HCEC 1CT (cell line): Measurements from ENCODE around the gene EHMT1.

Source experiments
- DNase-seq: peaks from one replicate; pipeline ENCODE4 v3.0.0-alpha.2; 2017

The EHMT1 gene

DNA sequence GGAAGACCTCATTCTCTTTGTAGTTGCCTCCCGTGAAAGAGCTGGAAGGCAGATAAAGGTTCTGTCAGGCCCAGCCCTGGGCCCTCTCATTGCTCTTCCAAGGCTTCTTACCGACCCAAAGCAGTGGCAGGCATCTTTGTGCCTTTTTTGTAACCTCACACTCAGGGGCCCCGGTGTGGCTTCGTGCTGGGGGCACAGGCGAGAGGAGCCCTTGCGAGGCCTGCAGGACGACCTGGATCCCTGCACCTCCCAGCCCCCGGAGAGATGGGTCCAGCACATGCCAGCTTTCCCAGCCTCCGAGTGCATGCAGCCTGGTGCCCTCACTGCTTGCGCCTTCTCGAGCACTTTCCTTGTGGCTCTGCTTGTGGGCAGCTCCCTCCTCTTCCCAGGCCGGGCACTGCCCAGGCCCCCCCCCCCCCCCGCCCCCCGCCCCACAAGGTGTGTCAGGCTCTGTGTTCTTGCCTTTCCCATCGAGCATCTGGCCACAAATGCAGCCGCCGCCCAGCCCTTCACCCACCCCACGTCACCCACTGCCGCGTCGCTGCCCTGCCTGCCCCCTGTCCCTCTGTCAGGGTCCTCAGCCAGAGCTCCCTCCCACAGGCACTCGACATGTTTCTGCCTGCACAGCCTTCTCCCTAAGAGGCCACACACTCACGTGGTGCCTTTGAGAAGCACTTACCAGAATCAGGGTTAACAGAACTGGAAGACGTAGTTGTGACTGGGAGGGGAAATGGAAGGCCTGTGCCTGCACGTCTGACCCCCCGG is 195.0 kb downstream of the EHMT1 start:
- DNase-seq: no peak

DNA sequence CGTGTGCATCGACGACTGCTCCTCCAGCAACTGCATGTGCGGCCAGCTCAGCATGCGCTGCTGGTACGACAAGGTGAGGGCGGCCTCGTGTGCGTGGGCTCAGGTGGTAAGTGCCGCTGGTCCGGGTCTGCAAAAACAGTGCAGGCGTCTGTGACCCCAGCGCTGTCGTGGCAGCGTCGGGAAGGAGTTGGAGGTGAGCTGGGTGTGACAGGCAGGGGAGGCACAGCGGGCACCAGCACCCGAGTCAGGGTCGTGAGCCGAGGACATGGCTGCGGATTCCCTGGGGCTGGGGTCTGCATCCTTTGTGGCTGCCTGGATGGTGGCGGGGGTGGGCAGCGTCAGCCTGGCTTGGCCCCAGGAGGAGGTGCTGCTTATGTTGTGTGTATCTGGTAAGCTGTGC is 195.6 kb downstream of the EHMT1 start:
- no peak for DNase-seq

DNA sequence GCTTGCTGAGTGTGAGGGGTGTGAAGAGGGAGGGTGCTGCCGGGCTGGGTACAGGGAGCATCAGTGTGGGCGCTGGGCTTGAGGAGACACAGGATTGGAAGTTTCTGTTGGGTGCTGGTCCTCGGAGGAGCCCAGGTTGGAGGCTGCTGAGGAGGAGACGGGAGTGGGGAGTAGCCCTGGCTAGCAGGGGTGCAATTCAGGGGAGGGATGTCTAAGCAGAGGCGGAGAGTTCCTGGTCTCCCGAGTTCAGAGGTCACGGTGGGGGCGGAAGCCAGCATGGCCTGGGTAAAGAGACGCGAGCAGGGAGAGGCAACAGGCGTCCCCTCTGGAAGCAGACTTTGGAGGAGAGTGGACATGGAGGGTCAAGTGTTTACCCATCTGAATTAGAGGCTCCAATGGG is 196.0 kb downstream of the EHMT1 start:
- DNase-seq: no peak

DNA sequence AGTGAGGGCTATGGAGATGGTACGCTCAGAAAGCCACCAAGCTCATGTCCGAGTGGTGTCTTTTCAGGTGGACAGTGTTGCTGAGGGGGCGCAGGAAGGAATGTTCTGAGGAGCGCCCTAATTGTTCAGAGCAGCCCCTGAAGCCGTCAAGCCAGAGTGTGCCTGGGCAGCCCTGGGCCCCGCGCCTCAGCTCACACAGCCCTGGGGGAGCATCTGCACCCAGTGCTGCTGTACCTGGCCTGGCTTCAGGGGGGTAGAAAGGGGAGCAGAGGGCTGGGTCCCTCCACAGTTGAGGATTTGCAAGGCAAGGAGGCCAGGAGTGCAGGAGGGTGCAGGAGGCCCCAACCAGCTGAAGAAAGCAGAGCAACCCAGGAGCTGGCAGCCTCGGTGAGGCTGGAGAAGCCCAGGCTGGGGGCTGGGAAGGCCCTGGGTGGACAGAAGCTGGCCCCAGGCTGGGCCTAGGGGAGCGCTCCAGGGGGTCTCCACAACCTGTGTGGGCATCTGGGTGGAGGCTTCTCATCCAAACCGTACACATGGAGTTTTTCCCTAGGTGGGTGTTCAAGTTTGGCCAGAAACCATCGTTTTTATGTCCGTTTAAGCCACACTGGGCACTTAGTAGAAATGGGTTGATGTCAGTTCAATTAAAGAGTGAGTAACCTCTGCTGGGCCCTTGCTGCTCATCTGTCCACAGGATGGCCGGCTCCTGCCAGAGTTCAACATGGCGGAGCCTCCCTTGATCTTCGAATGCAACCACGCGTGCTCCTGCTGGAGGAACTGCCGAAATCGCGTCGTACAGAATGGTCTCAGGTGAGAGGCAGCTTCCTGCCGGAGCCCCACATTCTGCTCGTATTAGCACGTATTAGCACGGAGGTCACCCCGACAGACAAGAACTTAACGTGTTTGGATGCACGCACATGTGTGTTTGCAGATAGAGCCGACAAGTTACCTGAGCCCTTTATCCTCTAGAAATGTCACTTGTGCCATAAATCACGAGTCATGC is 196.8 kb downstream of the EHMT1 start:
- DNase-seq: no peak

DNA sequence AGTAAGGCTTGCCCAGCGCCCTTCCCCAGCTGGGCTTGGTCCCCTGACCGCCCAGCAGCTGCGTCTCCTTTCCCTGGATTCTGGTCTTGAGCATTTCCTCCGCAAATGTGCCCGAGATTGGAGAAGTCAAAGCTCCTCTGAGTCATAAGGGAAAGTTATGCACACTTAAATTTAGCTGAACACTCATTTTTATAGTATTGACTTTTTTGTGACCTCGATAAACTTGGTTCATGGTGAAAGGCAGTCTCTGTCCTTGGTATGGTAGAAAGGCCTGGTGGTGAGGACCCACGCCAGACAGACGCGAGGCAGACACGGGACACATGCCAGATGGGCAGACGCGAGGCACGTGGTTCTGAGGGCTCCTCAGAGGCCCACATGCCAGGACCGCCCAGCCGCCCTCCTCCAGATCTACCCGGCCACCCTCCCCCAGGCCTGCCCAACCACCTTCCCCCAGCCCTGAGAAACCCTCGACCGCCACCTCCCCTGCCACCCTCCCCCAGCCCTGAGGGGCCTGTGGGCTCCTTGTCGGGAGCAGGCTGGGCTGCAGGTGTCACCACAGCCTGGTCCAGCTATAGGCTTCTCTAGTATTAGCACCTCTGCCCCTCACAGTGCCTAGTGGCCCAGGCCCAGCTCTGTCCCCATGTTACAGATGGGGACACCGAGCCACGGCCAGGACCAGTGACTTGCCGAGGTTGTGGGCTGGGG is 197.9 kb downstream of the EHMT1 start:
- no peak for DNase-seq

DNA sequence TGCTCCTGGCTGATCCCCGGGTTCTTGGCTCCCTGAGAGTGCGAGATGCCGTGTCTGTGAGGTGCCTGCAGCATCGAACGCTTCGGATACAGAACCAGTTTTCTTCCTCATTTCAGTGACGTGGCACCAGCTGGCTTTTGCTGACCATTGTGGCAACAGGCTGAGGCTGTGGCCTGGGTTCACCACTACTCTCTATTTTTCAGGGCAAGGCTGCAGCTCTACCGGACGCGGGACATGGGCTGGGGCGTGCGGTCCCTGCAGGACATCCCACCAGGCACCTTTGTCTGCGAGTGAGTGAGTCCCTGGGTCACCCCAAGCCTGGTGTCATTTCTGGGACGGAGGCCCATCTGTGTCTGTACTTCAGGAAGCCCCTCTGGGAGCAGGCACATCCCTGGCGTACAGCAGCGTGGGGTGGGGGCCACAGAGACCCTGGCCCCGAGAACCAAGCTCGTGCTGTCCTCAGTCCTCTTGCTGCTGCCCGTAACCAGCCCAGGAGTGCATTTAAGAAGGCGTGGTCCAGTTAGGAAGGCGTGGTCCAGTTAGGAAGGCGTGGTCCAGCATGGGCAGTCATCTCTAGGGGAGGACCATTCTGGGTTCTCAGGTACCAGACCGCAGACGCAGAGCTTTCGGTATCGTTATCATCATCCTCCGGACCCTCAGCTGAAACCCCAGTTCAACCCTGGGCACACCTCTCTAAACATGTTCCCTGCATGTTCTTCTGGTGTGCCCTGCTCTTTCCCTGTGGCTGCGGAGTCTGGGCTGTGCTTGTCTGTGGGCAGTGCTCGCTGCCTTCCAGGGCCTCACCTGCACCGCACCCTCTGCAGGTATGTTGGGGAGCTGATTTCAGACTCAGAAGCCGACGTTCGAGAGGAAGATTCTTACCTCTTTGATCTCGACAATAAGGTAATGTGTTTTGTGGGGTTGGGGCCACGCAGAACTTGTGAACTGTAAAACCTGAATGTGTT is 198.7 kb downstream of the EHMT1 start:
- no peak for DNase-seq

DNA sequence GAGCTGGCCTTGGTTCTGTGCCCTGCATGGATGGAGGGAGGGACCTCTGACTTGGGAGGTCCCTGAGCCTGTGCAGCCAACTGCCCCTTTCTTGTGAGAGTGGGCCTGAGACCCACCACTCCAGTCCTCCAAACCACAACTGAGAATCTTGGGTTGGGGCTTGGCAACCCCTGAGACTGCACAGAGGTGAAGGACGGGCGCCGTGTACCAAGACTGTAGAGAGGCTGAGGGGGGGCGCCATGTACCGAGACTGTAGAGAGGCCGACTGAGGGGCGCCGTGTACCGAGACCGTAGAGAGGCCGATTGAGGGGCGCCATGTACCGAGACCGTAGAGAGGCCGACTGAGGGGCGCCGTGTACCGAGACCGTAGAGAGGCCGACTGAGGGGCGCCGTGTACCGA is 199.5 kb downstream of the EHMT1 start:
- DNase-seq: no peak

DNA sequence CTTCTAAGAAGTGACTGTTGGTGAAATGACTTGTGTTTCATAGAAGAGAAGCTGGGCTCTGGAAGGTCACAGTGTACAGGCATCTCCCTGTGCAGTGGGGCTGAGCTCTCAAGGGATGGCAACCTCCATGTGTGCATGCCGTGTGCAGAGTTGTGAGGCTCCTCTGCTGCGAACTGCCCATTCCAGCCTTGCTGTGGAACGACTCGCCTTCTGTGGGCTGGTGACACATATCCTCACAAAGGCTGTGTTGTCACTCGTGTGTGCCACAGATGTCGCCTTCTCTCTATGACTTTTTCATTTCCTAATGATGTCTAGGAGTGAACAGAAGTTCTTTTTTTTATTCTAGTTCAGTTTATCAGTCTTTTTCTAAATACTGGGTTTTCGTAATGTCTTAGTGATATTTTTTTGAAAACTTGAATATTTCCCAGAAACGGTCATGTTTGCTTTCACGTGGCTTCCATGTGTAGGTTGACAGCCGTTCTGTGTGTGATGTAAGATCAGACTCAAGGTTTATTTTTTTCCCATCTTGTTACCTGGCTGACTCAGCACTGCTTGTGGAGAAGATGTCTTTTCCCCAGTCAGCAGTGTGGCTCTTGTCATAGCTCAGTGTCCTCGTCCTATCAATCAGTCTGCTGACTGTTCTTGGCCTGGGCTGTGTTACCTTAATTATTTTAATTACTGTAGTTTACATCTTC is 201.5 kb downstream of the EHMT1 start:
- no peak for DNase-seq

DNA sequence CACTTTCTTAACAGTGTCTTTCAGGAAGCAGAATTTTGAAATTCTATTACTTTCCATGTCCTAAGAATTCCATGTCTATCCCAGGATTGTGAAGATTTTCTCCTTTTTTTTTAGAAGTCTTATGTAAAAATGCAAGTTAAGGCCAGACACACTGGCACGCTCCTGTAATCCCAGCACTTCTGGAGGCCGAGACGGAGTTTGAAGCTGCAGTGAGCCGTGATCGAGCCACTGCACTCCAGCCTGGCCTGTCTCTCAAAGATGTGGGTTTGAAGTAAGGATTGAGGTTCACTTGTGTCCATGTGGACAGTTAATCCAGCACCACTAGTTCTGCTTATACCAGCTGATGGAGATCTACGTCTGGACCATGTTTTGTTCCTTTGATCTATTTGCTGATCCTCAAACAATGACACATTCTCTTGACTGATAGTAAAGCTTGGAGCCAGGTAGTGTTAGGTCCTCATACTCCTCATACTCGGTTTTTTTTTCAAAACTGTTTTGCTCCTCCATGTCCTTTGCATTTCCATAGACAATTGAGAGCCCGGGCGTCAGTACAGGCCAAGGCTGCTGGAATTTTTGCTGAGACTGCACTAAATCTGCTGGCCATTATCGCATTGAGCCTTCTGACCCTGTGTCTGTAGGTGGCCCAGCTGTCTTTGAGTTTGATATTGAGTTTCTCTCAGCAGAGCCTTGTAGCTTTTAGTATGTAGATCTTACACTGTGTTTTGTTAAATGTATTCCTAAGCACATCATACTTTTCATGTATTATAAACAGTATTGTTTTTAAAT is 205.4 kb downstream of the EHMT1 start:
- no peak for DNase-seq

DNA sequence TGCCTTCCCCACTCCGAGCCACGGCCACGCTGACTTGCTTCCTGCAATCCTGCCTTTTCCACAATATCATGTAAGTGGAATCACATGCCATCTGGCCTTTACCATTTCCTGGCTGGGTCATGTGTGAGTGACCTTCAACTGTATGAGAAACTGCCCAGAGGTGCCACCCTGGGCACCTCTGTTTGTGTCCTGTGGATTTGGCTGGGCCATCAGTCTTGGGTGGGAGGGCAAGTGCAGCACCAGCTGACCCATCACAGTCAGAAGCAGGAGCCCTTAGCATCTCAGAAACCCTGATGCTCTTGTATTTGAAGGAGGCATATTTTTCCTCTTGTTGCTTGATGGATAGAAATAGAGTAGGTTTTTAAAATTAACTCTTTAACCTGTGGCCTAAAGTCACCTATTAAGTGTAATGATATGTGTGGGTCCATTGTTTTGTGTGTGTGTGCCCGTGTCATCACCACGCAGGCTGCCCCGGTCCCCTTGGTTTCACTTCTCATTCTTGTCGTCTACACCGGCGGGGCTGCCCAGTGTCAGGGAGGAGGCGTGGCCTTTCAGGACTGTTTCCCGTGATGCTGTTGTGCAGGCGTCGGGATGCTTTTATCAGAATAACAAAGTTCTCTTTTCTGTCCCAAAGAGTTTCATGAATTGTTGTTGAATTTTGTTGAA is 206.7 kb downstream of the EHMT1 start:
- no peak for DNase-seq

DNA sequence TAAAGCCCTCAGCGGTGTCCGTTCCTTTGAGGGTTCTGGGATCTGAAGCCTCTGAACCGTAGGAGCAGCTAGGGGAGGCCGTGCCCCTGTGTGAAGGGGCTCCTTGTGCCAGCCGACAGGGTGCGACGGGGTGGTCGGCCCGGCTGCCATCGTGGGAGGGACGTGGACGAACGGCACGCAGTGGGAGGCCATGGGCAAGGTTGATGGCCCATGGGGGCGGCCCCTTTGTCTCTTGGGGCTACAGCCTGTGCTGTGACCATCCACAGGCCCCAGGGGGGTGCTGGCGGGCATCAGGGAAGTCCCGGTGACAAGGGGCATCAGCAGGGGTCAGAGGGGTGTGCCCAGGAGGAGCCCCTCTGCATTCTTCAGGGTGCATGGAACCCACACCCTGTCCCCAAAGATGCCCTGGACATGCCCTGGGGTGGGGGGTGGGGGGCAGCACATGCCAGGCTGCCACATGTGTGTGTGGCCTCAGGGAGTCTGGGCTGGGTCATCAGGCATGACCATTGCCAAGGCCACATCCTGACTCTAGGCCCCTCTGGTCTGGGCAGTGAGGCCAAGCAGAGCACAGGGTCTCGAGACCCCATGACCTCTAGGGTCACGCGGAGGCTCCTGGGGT is 209.2 kb downstream of the EHMT1 start:
- DNase-seq: no peak

DNA sequence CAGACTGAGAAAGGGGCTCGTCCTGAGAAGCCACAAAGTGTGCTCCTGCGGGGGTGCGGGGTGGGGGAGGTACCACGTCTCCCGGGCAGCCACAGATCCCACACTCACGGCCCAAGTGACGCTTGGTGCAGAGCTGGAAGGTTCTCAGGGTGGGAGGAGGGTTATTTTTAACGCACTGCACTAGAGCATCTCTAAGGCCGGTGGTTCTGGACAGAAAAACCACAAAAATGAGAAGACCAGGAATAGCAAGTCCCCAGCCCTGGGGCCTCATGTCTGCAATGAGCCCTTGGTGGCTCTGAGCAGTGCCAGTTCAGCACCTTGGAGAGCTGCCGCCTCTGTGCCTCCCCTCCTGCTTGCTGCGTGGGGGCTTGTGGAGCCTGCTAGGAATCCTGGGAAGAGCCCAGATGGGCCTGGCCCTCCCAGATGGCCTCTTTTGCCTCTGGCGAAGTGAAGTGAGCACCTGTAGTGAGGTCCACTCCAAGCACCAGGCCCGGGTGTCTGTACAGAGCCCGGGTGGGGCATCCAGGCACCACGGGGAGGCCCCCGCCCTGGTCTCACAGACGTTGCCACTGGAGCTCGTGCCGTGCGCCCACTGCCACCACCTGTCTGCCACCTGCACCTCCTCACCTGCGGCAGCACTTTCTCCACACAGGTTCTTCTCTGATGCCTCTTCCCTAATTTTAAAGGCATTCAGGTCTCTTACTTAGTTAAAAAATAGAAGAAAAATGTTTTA is 209.9 kb downstream of the EHMT1 start:
- DNase-seq: no peak

DNA sequence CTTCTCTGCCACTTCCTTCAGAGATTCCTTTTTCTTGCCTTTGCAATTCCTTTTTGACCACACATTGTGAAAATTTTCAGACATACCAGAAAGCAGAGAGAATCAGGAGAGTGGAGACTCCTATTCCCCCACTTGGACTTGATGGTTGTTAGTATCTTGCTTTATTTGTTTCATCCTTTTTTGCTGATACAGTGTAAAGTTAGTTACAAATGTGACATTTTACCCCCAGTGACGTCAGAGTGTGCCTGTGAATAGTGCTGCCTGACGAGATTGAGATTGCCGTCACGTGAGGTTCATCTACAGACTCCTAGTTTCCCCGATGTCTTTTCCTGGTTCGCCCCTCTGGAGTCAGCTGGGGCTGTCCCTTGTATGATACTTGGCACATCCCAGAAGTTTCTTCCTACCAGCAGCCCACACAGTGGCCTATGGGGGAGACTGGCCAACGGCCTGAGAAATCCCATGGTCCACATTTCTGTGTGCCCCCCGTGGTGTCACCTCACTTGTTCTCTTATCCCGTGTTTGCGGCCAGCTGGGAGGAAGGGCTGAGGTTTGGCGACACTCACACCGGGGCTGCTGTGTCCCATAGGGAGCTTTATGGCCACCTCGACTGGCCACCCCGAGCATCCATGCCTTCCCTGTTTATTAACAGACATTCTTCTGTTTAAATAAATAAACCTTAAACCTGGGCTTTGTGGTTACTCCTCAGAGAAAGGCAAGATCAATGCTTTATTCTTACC is 210.6 kb downstream of the EHMT1 start:
- no peak for DNase-seq

DNA sequence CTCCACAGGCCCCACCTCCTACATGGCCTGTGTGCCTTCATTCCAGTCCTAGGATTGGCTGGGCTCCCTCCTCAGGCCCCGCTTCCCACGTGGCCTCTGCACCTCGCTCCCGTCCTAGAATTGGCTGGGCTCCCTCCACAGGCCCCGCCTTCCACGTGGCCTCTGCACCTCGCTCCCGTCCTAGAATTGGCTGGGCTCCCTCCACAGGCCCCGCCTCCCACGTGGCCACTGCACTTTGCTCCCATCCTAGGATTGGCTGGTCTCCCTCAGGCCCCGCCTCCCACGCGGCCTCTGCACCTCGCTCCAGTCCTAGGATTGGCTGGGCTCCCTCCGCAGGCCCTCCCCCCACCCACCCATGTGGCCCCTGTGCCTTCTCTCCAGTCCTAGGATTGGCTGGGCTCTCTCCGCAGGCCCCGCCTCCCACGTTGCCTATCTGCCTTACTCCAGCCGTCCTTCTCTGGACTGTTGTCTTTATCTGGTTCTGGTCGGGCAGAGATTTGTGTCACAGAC is 213.4 kb downstream of the EHMT1 start:
- DNase-seq: no peak

DNA sequence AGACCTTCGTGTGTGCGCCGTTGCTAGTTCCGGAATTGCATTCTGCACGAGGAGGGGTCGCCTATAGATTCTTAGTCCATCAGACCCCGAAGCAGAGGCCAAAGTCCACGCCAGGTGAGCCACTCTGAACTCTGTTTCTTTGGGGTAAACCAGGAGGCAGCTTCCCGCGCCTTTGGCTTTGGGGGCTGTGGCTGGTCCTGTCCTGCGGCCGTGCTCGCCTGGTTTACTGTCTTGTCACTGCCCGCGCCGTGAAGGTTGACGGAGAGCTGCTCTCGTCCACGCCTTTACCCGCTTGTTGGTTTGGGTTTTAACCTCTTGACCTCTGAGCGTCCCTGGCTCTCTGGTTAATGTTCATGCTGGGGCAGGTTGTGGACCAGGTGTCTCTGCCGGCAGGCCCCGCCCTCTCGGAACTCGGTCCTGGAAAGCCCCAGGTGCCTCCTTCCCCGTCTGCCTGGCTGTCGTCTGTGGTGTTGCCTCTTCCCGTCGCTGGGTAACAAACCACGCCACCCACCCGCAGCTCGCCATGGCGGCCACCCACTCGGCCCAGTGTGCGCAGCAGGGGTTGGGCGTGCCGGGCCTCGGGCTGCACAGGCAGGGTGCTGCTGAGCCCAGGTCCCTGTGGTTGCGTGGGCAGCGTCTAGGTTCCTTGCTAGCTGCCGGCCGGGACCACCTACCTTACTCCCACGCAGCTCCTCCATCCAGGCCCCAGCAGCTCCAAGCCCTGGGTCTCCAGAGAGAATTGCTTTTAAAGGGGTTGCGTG is 214.2 kb downstream of the EHMT1 start:
- DNase-seq: no peak

DNA sequence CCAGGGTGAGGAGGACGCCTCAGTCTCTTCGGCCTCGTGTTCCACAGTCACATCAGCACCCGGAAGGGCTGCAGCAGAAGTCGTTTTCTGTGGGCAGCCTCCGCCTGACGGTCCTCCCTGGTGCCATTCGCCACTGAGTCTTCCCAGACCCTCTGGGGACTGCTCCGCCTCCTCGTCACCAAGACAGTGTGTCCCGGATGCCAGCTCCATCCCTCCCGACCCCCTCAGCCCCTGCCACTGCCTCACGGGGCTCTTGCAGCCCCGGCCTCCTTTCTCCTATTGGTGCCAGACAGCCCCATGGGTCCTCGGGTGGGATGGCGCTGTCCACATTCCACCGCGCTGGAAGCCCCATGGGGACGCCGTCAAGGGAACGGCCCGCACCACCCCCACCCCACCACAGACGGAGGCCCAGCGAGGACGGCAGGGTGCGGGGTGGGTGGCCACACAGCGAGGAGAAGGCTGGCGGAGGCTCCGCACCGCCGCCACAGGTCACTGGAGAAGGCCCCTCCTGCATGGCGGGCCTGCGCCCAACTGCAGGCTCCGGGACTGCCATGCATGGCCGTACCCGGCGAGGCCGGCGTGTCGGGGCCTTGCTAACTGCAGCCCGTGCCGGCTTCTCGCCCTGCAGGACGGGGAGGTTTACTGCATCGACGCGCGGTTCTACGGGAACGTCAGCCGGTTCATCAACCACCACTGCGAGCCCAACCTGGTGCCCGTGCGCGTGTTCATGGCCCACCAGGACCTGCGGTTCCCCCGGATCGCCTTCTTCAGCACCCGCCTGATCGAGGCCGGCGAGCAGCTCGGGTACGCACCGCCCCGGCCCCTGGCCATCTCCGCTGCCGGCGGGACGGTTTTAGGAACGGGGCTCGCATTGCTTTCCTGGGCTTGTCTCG is 215.2 kb downstream of the EHMT1 start:
- DNase-seq: no peak
